IMR-90 (cell line): Measurements from ENCODE around the gene DLX2. TPM values are rescaled to one million over a fixed set of nuclear protein-coding genes. Genes with fewer than 3 reads are reported as not detected.

Experiments
- ATAC-seq: fragments of 200-7000 bp; cut with Tn5 transposase; 2 replicates; pipeline ENCODE4 v1.9.1; 2020; ENCODE audit warnings: low read depth, mild to moderate bottlenecking, moderate library complexity
- BruUV-seq: library from RNA; stranded (reverse); fragments of 400-500 nt; replicated peaks from 2 replicates; lab custom pipeline; 2021; lab: Mats Ljungman, UMichigan
- CTCF ChIA-PET: fragments of 300-600 bp; formaldehyde crosslinking; extraction: SDS; loops from one replicate; lab custom pipeline; 2021; ENCODE audit warnings: antibody characterized with exemption; lab: Yijun Ruan, JAX
- POLR2A ChIA-PET: fragments of 300-600 bp; sonication (Branson Sonifier 250); formaldehyde crosslinking; loops from one replicate; lab custom pipeline; 2022; ENCODE audit warnings: antibody characterized with exemption; ENCODE audit not compliant: unreplicated experiment; lab: Charles Lee
- DNase-seq: peaks from one replicate; pipeline ENCODE4 v3.0.0; 2013
- H2AFZ ChIP-seq: replicated peaks from 2 replicates; pipeline ENCODE3; 2013; ENCODE audit warnings: low read length, mild to moderate bottlenecking; ENCODE audit not compliant: poor library complexity
- H2AK5ac ChIP-seq: 2 replicates; pipeline ENCODE4 v1.6.1; 2013; ENCODE audit warnings: low read depth, low read length, inconsistent platforms
- H2AK9ac ChIP-seq: replicated peaks from 2 replicates; pipeline ENCODE3; 2013; ENCODE audit warnings: mild to moderate bottlenecking, low read depth, low read length, moderate library complexity; ENCODE audit not compliant: poor library complexity
- H2BK120ac ChIP-seq: 2 replicates; pipeline ENCODE4 v1.6.1; 2013; ENCODE audit warnings: low read depth, low read length, inconsistent platforms
- H2BK15ac ChIP-seq: 3 replicates; pipeline ENCODE4 v1.6.1; 2013; ENCODE audit warnings: low read depth, low read length, inconsistent platforms
- H2BK20ac ChIP-seq: 2 replicates; pipeline ENCODE4 v1.6.1; 2013; ENCODE audit warnings: low read depth, mild to moderate bottlenecking, inconsistent platforms, low read length, moderate library complexity
- H2BK5ac ChIP-seq: 2 replicates; pipeline ENCODE4 v1.6.1; 2013; ENCODE audit warnings: mild to moderate bottlenecking, low read depth, low read length, inconsistent platforms; ENCODE audit not compliant: poor library complexity, severe bottlenecking
- H3K14ac ChIP-seq: replicated peaks from 2 replicates; pipeline ENCODE4 v1.6.1; 2013; ENCODE audit warnings: low read depth, low read length, inconsistent platforms
- H3K18ac ChIP-seq: 2 replicates; pipeline ENCODE4 v1.6.1; 2013; ENCODE audit warnings: low read depth, low read length, control low read depth
- H3K23ac ChIP-seq: 2 replicates; pipeline ENCODE4 v1.6.1; 2013; ENCODE audit warnings: low read depth, low read length, inconsistent platforms
- H3K27ac ChIP-seq: 2 replicates; pipeline ENCODE4 v1.5.1; 2013; ENCODE audit warnings: mild to moderate bottlenecking, control low read depth, low read length; ENCODE audit not compliant: insufficient read depth
- H3K27me3 ChIP-seq: 2 replicates; pipeline ENCODE4 v1.6.1; 2013; ENCODE audit warnings: low read length; ENCODE audit not compliant: control insufficient read depth, insufficient read depth
- H3K36me3 ChIP-seq: 2 replicates; pipeline ENCODE4 v1.6.1; 2013; ENCODE audit warnings: low read length, mixed read lengths; ENCODE audit not compliant: control insufficient read depth, insufficient read depth
- H3K4ac ChIP-seq: 2 replicates; pipeline ENCODE4 v1.6.1; 2013; ENCODE audit warnings: low read depth, low read length, inconsistent platforms
- H3K4me1 ChIP-seq: 2 replicates; pipeline ENCODE4 v1.6.1; 2013; ENCODE audit warnings: low read length, mixed read lengths; ENCODE audit not compliant: control insufficient read depth, insufficient read depth
- H3K4me2 ChIP-seq: 2 replicates; pipeline ENCODE4 v1.6.1; 2013; ENCODE audit warnings: low read depth, mild to moderate bottlenecking, control low read depth, low read length, moderate library complexity
- H3K4me3 ChIP-seq: 2 replicates; pipeline ENCODE4 v1.5.1; 2013; ENCODE audit warnings: low read depth, mild to moderate bottlenecking, control low read depth, low read length, moderate library complexity; ENCODE audit not compliant: insufficient read depth
- H3K56ac ChIP-seq: 2 replicates; pipeline ENCODE4 v1.6.1; 2013; ENCODE audit warnings: low read length, inconsistent platforms; ENCODE audit not compliant: insufficient read depth; ENCODE audit errors: extremely low read depth
- H3K79me1 ChIP-seq, 2 experiments: 2 replicates each; pipeline ENCODE4 v1.6.1; 2013; ENCODE audit warnings: low read length in 2 of 2, inconsistent platforms in 1 of 2, low read depth in 1 of 2
- H3K9ac ChIP-seq: 2 replicates; pipeline ENCODE4 v1.6.1; 2013; ENCODE audit warnings: low read depth, low read length, control low read depth
- H3K9me1 ChIP-seq: 2 replicates; pipeline ENCODE4 v1.6.1; 2013; ENCODE audit warnings: low read length, inconsistent platforms; ENCODE audit not compliant: insufficient read depth
- H3K9me3 ChIP-seq: 2 replicates; pipeline ENCODE4 v1.6.1; 2013; ENCODE audit warnings: low read length; ENCODE audit not compliant: control insufficient read depth, insufficient read depth
- H4K20me1 ChIP-seq: 2 replicates; pipeline ENCODE4 v1.6.1; 2013; ENCODE audit warnings: low read length, inconsistent platforms; ENCODE audit not compliant: insufficient read depth
- H4K5ac ChIP-seq: 2 replicates; pipeline ENCODE4 v1.6.1; 2013; ENCODE audit warnings: mild to moderate bottlenecking, low read depth, low read length, control low read depth
- H4K8ac ChIP-seq, 2 experiments: 2 replicates each; pipeline ENCODE4 v1.6.1; 2013; ENCODE audit warnings: low read depth in 2 of 2, low read length in 2 of 2, control low read depth in 1 of 2, inconsistent platforms in 1 of 2
- H4K91ac ChIP-seq: 2 replicates; pipeline ENCODE4 v1.6.1; 2013; ENCODE audit warnings: low read depth, low read length, inconsistent platforms; ENCODE audit not compliant: insufficient read depth
- POLR2A ChIP-seq: IDR thresholded peaks from 2 replicates; pipeline ENCODE4 v1.6.1; 2012; ENCODE audit warnings: mild to moderate bottlenecking, low read depth, low read length
- RCOR1 ChIP-seq: IDR thresholded peaks from 2 replicates; pipeline ENCODE4 v1.6.1; 2012; ENCODE audit warnings: mild to moderate bottlenecking, low read length, improper control_type of control experiment; ENCODE audit not compliant: insufficient replicate concordance
- WGBS, 2 experiments: methylation state at CpG; one replicate each; pipeline versions ENCODE4 v1.1.5 to v1.1.7; 2013; ENCODE audit warnings: missing lambda C conversion rate in 2 of 2; ENCODE audit not compliant: insufficient read length in 1 of 2; ENCODE audit errors: extremely low coverage in 2 of 2; 5-methylcytosine and 5-hydroxymethylcytosine counted together
- dilution Hi-C: fragments of 300-500 bp; cut with HindIII; formaldehyde crosslinking; loops from one replicate; pipeline ENCODE4 v1.14.3; 2018; ENCODE audit warnings: low sequenced_read_pairs; ENCODE audit not compliant: unreplicated experiment
- in situ Hi-C: fragments of 300-500 bp; cut with MboI; formaldehyde crosslinking; loops from 3 replicates; pipeline ENCODE4 v1.14.3; 2019; ENCODE audit warnings: low sequenced_read_pairs, inconsistent platforms, mixed read lengths
- intact Hi-C: fragments of 100-400 bp; cut with micrococcal nuclease; formaldehyde crosslinking; loops from 2 replicates; pipeline ENCODE4 v1.10.0; 2022
- polyA plus RNA-seq, 3 experiments: library from polyadenylated mRNA; depleted of rRNA; stranded (reverse); fragments of >200 nt; gene quantifications; 2 replicates each; pipeline ENCODE4 v1.2.3, GENCODE V29; 2012; ENCODE audit warnings: low replicate concordance in 1 of 3
- total RNA-seq: library from RNA; depleted of rRNA; stranded (reverse); fragments of >200 nt; gene quantifications from 2 replicates; pipeline ENCODE4 v1.2.3, GENCODE V29; 2012

DLX2 gene
- total and polyA plus RNA-seq, 2 of the 4 experiments (the other 2 are of a cell fraction), result 0.38 TPM; not detected in 1

DNA sequence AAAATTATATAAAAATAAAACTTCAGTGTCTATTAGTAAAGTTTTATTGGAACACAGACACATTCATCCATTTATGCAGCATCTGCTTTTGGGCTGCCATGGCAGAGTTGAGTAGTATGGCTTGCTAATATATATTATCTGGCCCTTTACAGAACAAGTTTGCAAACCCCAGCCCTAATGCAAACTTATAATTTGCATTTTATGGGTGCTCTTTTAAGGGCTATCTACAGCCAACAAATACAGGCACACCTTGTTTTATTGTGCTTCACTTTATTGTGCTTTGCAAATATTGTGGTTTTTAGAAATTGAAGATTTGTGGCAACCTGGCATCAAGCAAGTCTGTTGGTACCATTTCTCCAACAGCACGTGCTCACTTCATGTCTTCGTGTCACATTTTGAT lies 35.2 kb upstream of the DLX2 start:
- no peaks in the 10 kb centered on the region for H3K9me3 ChIP-seq
- no peaks in the 10 kb centered on the region for H3K79me1 ChIP-seq
- no peak overlapping the region for H2AK9ac ChIP-seq
- no peak overlapping the region for H4K5ac ChIP-seq
- H3K56ac ChIP-seq, result no peak overlapping the region
- no peaks in the 10 kb centered on the region for H4K20me1 ChIP-seq
- DNase-seq (no peak), ATAC-seq (no peak)
- no peaks in the 10 kb centered on the region for H3K9me1 ChIP-seq
- no peak overlapping the region for H2AFZ ChIP-seq
- H3K23ac ChIP-seq, result no peak overlapping the region
- POLR2A ChIA-PET, result no interaction called here
- H2BK5ac ChIP-seq, result no peak overlapping the region
- no peak overlapping the region for H3K4ac ChIP-seq
- H3K4me2 ChIP-seq, result no peak overlapping the region
- no peaks in the 10 kb centered on the region for H3K4me1 ChIP-seq
- H4K8ac ChIP-seq, result no peak overlapping the region
- H2AK5ac ChIP-seq, result no peak overlapping the region
- H3K9ac ChIP-seq, result no peak overlapping the region
- H3K18ac ChIP-seq, result no peak overlapping the region
- WGBS, 2 experiments, result no CpG with 5 or more reads among the region's 2 CpGs
- CTCF ChIA-PET, result interaction anchor here (3.1 kb wide), 1 partner anchor 11 kb away, joined by 9 read pairs; no protein-coding TSS in a partner anchor
- no peaks in the 10 kb centered on the region for H3K36me3 ChIP-seq
- no TSS peak for BruUV-seq
- no peak overlapping the region for H3K27ac ChIP-seq
- peaks cover 14% of the 10 kb centered on the region for H3K27me3 ChIP-seq
- intact Hi-C loops (no loop called here), dilution Hi-C loops (no loop called here), in situ Hi-C loops (loop anchor here (10.0 kb wide), 1 partner anchor 543 kb away; no protein-coding TSS in a partner anchor)
- no peak overlapping the region for H2BK15ac ChIP-seq
- H3K4me3 ChIP-seq, result no peak overlapping the region
- no peak overlapping the region for H3K14ac ChIP-seq
- no peak overlapping the region for H4K91ac ChIP-seq
- no peak for TF ChIP-seq POLR2A
- no peak for TF ChIP-seq RCOR1
- no peak overlapping the region for H2BK120ac ChIP-seq
- no peak overlapping the region for H2BK20ac ChIP-seq
